Neural cell (in vitro differentiated cells): Measurements from ENCODE around the gene GRIK2. TPM values are rescaled to one million over a fixed set of nuclear protein-coding genes. Genes with fewer than 3 reads are reported as not detected.

Experiments
- H2AFZ ChIP-seq: fragments of 200-600, 300-800 bp; sonication (generic), shearing (Covaris generic); 2 replicates; pipeline ENCODE4 v1.6.0; 2014; ENCODE audit warnings: low read depth, mild to moderate bottlenecking, antibody characterized with exemption, low read length, moderate library complexity
- H3F3A ChIP-seq: fragments of 200-600 bp; shearing (Covaris generic); 2 replicates; pipeline ENCODE4 v1.6.1; 2016; ENCODE audit warnings: mild to moderate bottlenecking, moderate library complexity, mixed read lengths, antibody characterized with exemption, low read length; ENCODE audit not compliant: insufficient read depth, poor library complexity, severe bottlenecking
- H3K27ac ChIP-seq: fragments of 200-600, 300-800 bp; sonication (generic), shearing (Covaris generic); 2 replicates; pipeline ENCODE4 v1.5.1; 2014; ENCODE audit warnings: mild to moderate bottlenecking, low read length, moderate library complexity
- H3K27me3 ChIP-seq: fragments of 300-800, 200-600 bp; sonication (generic), shearing (Covaris generic); 2 replicates; pipeline ENCODE4 v1.6.0; 2014; ENCODE audit warnings: mild to moderate bottlenecking, low read depth, low read length, moderate library complexity; ENCODE audit not compliant: insufficient read depth
- H3K36me3 ChIP-seq: fragments of 300-800, 200-600 bp; sonication (generic), shearing (Covaris generic); 2 replicates; pipeline ENCODE4 v1.5.1; 2014; ENCODE audit warnings: mild to moderate bottlenecking, antibody characterized with exemption, low read length, moderate library complexity; ENCODE audit not compliant: insufficient read depth
- H3K4me2 ChIP-seq: fragments of 300-800, 200-600 bp; sonication (generic), shearing (Covaris generic); 2 replicates; pipeline ENCODE4 v1.6.0; 2014; ENCODE audit warnings: mild to moderate bottlenecking, low read length
- H3K4me3 ChIP-seq: fragments of 300-800, 200-600 bp; sonication (generic), shearing (Covaris generic); 2 replicates; pipeline ENCODE4 v1.5.1; 2014; ENCODE audit warnings: mild to moderate bottlenecking, low read length, moderate library complexity
- H3K79me2 ChIP-seq: fragments of 200-600 bp; shearing (Covaris generic); replicated peaks from 2 replicates; pipeline ENCODE4 v1.6.0; 2014; ENCODE audit warnings: mild to moderate bottlenecking, low read length, moderate library complexity; ENCODE audit not compliant: insufficient read depth
- H3K9ac ChIP-seq: fragments of 300-800, 200-600 bp; sonication (generic), shearing (Covaris generic); 2 replicates; pipeline ENCODE4 v1.6.1; 2016; ENCODE audit warnings: mild to moderate bottlenecking, low read length, mixed read lengths
- H3K9me2 ChIP-seq: fragments of 200-600 bp; shearing (Covaris generic); 2 replicates; pipeline ENCODE4 v1.6.1; 2016; ENCODE audit warnings: mild to moderate bottlenecking, low read length, mixed read lengths; ENCODE audit not compliant: insufficient read depth
- H3K9me3 ChIP-seq: fragments of 200-600, 300-800 bp; sonication (generic), shearing (Covaris generic); 2 replicates; pipeline ENCODE4 v1.6.1; 2016; ENCODE audit warnings: mild to moderate bottlenecking, mixed run types, low read length, moderate library complexity, mixed read lengths
- H4K20me1 ChIP-seq: fragments of 200-600 bp; shearing (Covaris generic); 2 replicates; pipeline ENCODE4 v1.6.1; 2016; ENCODE audit warnings: mild to moderate bottlenecking, mixed run types; ENCODE audit not compliant: insufficient read depth
- CTCF ChIP-seq: fragments of 450-650 bp; IDR thresholded peaks from 2 replicates; pipeline ENCODE4 v1.5.1; 2014; ENCODE audit warnings: antibody characterized with exemption, mild to moderate bottlenecking, moderate library complexity; ENCODE audit not compliant: poor library complexity, severe bottlenecking
- EP300 ChIP-seq: fragments of 450-650 bp; conservative IDR thresholded peaks from 2 replicates; pipeline ENCODE4 v1.6.1; 2014; ENCODE audit warnings: antibody characterized with exemption, mild to moderate bottlenecking, moderate library complexity; ENCODE audit not compliant: poor library complexity, severe bottlenecking
- EZH2 ChIP-seq: fragments of 200-600, 300-800 bp; shearing (Covaris generic), sonication (generic); IDR thresholded peaks from 2 replicates; pipeline ENCODE4 v1.6.1; 2014; ENCODE audit warnings: antibody characterized with exemption, low read length, borderline replicate concordance, mild to moderate bottlenecking; ENCODE audit not compliant: insufficient read depth, poor library complexity, severe bottlenecking
- MXI1 ChIP-seq: fragments of 450-650 bp; conservative IDR thresholded peaks from 2 replicates; pipeline ENCODE4 v1.6.1; 2014; ENCODE audit warnings: antibody characterized with exemption, mild to moderate bottlenecking; ENCODE audit not compliant: poor library complexity, severe bottlenecking
- POLR2AphosphoS5 ChIP-seq: IDR thresholded peaks from 2 replicates; pipeline ENCODE4 v1.6.1; 2012
- RAD21 ChIP-seq: fragments of 450-650 bp; conservative IDR thresholded peaks from 2 replicates; pipeline ENCODE4 v1.6.1; 2014; ENCODE audit warnings: antibody characterized with exemption, mild to moderate bottlenecking, moderate library complexity
- REST ChIP-seq: IDR thresholded peaks from 2 replicates; pipeline ENCODE4 v1.6.1; 2012; ENCODE audit warnings: borderline replicate concordance
- SMC3 ChIP-seq: fragments of 450-650 bp; conservative IDR thresholded peaks from 2 replicates; pipeline ENCODE4 v1.6.1; 2014; ENCODE audit warnings: antibody characterized with exemption, mild to moderate bottlenecking, moderate library complexity; ENCODE audit not compliant: poor library complexity
- TAF1 ChIP-seq: IDR thresholded peaks from 2 replicates; pipeline ENCODE4 v1.6.1; 2012; ENCODE audit warnings: low read depth
- polyA plus RNA-seq: library from polyadenylated mRNA; depleted of rRNA; stranded (reverse); fragments of >200 nt; gene quantifications from 2 replicates; pipeline ENCODE4 v1.2.3, GENCODE V29; 2014

The GRIK2 gene
- polyA plus RNA-seq, 1 donor from 2014 or later = 106 TPM

DNA sequence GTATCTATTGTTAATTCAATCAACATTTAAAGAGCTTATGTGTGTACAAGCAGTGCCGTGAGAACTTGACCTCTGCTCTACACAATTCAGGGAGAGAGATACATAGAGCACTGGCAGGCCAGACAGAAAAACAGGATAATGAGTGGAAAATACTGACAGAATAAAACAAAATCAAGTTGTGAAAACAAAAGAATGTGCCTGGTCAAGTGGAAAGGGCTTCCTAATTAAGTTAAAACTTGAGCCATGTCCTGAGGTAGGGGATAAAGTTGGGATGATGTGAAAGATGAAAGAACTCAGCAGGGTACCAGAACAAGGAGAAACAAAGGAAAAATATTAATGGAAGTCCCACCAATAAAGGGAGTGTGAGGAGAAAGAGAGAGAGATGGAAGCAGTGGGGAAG, 672.8 kb downstream of the GRIK2 start:
- Histone ChIP-seq H4K20me1 (no peaks in the 10 kb centered on the region), H3F3A (peaks cover 3% of the 10 kb centered on the region), H3K4me3 (no peak overlapping the region), H2AFZ (no peak overlapping the region), H3K27ac (no peak overlapping the region), H3K36me3 (no peaks in the 10 kb centered on the region), H3K9me3 (no peaks in the 10 kb centered on the region), H3K4me2 (no peak overlapping the region), H3K9ac (no peak overlapping the region), H3K79me2 (no peaks in the 10 kb centered on the region), H3K9me2 (no peaks in the 10 kb centered on the region), H3K27me3 (no peaks in the 10 kb centered on the region)
- TF ChIP-seq REST (no peak), SMC3 (no peak), CTCF (no peak), RAD21 (no peak), POLR2AphosphoS5 (no peak), TAF1 (no peak), MXI1 (no peak), EP300 (no peak), EZH2 (no peak)

DNA sequence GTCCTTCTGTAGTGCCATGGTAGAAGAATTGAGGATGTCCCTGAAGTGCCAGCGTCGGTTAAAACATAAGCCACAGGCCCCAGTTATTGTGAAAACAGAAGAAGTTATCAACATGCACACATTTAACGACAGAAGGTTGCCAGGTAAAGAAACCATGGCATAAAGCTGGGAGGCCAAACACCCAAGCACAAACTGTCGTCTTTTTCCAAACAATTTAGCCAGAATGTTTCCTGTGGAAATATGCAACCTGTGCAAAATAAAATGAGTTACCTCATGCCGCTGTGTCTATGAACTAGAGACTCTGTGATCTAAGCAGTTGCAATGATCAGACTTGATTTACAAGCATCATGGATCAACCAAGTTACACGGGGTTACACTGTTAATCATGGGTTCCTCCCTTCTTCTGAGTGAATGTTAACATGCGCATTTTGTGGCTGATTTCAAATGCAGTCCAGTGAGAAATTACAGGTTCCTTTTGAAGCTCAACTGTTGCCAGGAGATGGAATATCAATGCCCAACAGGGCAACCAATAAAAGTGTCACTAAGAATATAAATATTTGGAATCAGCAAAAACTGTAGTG, 674.9 kb downstream of the GRIK2 start:
- peaks cover 3% of the 10 kb centered on the region for H3F3A ChIP-seq
- H3K4me2 ChIP-seq = no peak overlapping the region
- no peak overlapping the region for H3K27ac ChIP-seq
- no peaks in the 10 kb centered on the region for H3K9me2 ChIP-seq
- TF ChIP-seq CTCF (no peak), EP300 (no peak), POLR2AphosphoS5 (no peak), RAD21 (no peak), EZH2 (no peak)
- H3K4me3 ChIP-seq = no peak overlapping the region
- no peaks in the 10 kb centered on the region for H3K27me3 ChIP-seq
- no peaks in the 10 kb centered on the region for H3K79me2 ChIP-seq
- H3K9ac ChIP-seq = no peak overlapping the region
- no peaks in the 10 kb centered on the region for H4K20me1 ChIP-seq
- H3K36me3 ChIP-seq = no peaks in the 10 kb centered on the region
- H3K9me3 ChIP-seq = no peaks in the 10 kb centered on the region
- no peak overlapping the region for H2AFZ ChIP-seq
